Caco-2 (cell line): Measurements from ENCODE around the gene ERLIN1. TPM values are rescaled to one million over a fixed set of nuclear protein-coding genes. Genes with fewer than 3 reads are reported as not detected.
A peak's percentile ranks its signal among the peaks of the same experiment; 100 is the strongest.

ENCODE experiments used
- BruUV-seq: library from RNA; stranded (reverse); fragments of 400-500 nt; replicated peaks from 2 replicates; lab custom pipeline; 2021; lab: Mats Ljungman, UMichigan
- CTCF ChIA-PET: fragments of 300-600 bp; sonication (Branson Sonifier 250); formaldehyde crosslinking; loops from one replicate; lab custom pipeline; 2022; ENCODE audit warnings: antibody characterized with exemption; lab: Charles Lee
- POLR2A ChIA-PET: fragments of 300-600 bp; sonication (Branson Sonifier 250); formaldehyde crosslinking; loops from one replicate; lab custom pipeline; 2022; ENCODE audit warnings: antibody characterized with exemption; lab: Charles Lee
- DNase-seq, 2 experiments: peaks; one replicate each; pipeline versions ENCODE4 v3.0.0 to v3.0.0-alpha.2; 2020 to 2022
- H3K27me3 ChIP-seq: replicated peaks from 2 replicates; pipeline ENCODE4 v1.6.0; 2011; ENCODE audit warnings: low read length; ENCODE audit not compliant: control insufficient read depth, insufficient read depth
- H3K36me3 ChIP-seq: 2 replicates; pipeline ENCODE4 v1.5.1; 2011; ENCODE audit warnings: low read length; ENCODE audit not compliant: control insufficient read depth, insufficient read depth
- H3K4me1 ChIP-seq: fragments of 250-450 bp; sonication (Bioruptor Pico); 2 replicates; pipeline ENCODE4 v1.5.1; 2020; ENCODE audit warnings: mild to moderate bottlenecking
- H3K4me3 ChIP-seq: 2 replicates; pipeline ENCODE4 v1.5.1; 2011; ENCODE audit warnings: low read depth, mild to moderate bottlenecking, control low read depth, low read length
- H3K9me3 ChIP-seq: fragments of 250-450 bp; sonication (Bioruptor Pico); 2 replicates; pipeline ENCODE4 v1.5.1; 2020; ENCODE audit warnings: mild to moderate bottlenecking, moderate library complexity
- H3K27ac Mint-ChIP-seq: one replicate; pipeline ENCODE4 v1.8.0; 2022; ENCODE audit warnings: mixed read lengths; ENCODE audit not compliant: unreplicated experiment
- H3K27me3 Mint-ChIP-seq: one replicate; pipeline ENCODE4 v1.8.0; 2022; ENCODE audit warnings: mixed read lengths; ENCODE audit not compliant: insufficient read depth, unreplicated experiment
- H3K36me3 Mint-ChIP-seq: one replicate; pipeline ENCODE4 v1.8.0; 2022; ENCODE audit warnings: mild to moderate bottlenecking, mixed read lengths; ENCODE audit not compliant: insufficient read depth, unreplicated experiment
- H3K4me1 Mint-ChIP-seq: one replicate; pipeline ENCODE4 v1.8.0; 2022; ENCODE audit warnings: low read depth, mixed read lengths; ENCODE audit not compliant: unreplicated experiment
- H3K4me3 Mint-ChIP-seq: one replicate; pipeline ENCODE4 v1.8.0; 2022; ENCODE audit warnings: mild to moderate bottlenecking, moderate library complexity, mixed read lengths; ENCODE audit not compliant: unreplicated experiment
- H3K9me3 Mint-ChIP-seq: one replicate; pipeline ENCODE4 v1.8.0; 2022; ENCODE audit warnings: mixed read lengths; ENCODE audit not compliant: unreplicated experiment
- CTCF ChIP-seq, 2 experiments: fragments of 200-600 bp in 1 of 2; IDR thresholded peaks; 1 replicate in 1 of 2; 2 replicates in 1 of 2; pipeline versions ENCODE4 v1.5.1 to v1.8.0; 2011 to 2022; ENCODE audit warnings: antibody characterized with exemption in 1 of 2, control low read depth in 1 of 2, inconsistent platforms in 1 of 2, low read depth in 1 of 2, low read length in 1 of 2, mild to moderate bottlenecking in 1 of 2, moderate library complexity in 1 of 2; ENCODE audit not compliant: insufficient read depth in 1 of 2, severe bottlenecking in 1 of 2, unreplicated experiment in 1 of 2
- intact Hi-C: fragments of 100-400 bp; cut with micrococcal nuclease; formaldehyde crosslinking; loops from one replicate; pipeline ENCODE4 v1.10.0; 2022; ENCODE audit not compliant: unreplicated experiment
- total RNA-seq: library from RNA; stranded (reverse); gene quantifications from 2 replicates; pipeline ENCODE4 v1.2.3, GENCODE V29; 2022

Gene ERLIN1
- total RNA-seq, 1 experiment from 2014 or later = 59.0 TPM

- intact Hi-C loops = loop anchor here (1.0 to 2.0 kb wide), 5 partner anchors 19 to 255 kb away; partner anchors contain the start of genes CPN1 and DNMBP
- peak; percentile 40 to 72 for TF ChIP-seq CTCF (IDR thresholded peaks at IDR 0.05; ENCODE audit: insufficient read depth in 1 of 2, low read depth in 1 of 2, low read length in 1 of 2, severe bottlenecking in 1 of 2, unreplicated experiment in 1 of 2)
- H3K4me1 Mint-ChIP-seq = peaks cover 19% of the 10 kb centered on the region
- DNase-seq = peak in 1 of 2 experiments; percentile 58
- H3K9me3 ChIP-seq = peaks cover 10% of the 10 kb centered on the region; the same call in 1 of the 2 replicates
- ChIA-PET POLR2A (no interaction called here), CTCF (interaction anchor here (0.7 kb wide), 1 partner anchor 241 kb away, joined by 3 read pairs; no protein-coding TSS in a partner anchor)
- H3K36me3 Mint-ChIP-seq = peaks cover 6% of the 10 kb centered on the region
- H3K4me3 ChIP-seq = no peak overlapping the region
- no peaks in the 10 kb centered on the region for H3K27me3 ChIP-seq
- no peaks in the 10 kb centered on the region for H3K27me3 Mint-ChIP-seq
- peaks cover 16% of the 10 kb centered on the region for H3K9me3 Mint-ChIP-seq
- H3K4me3 Mint-ChIP-seq = no peak overlapping the region
- BruUV-seq = no TSS peak
- no peaks in the 10 kb centered on the region for H3K36me3 ChIP-seq
- H3K4me1 ChIP-seq = peaks cover 19% of the 10 kb centered on the region
- H3K27ac Mint-ChIP-seq = no peak overlapping the region
Observed at GRCh38 chr10:100100651-100101184, 85.1 kb downstream of the ERLIN1 start.

Other genes with a start within 250 kb of the ERLIN1 start
- 30.6 and 31.0 TPM in 2 replicates for gene DNMBP, start 176.1 kb downstream of the ERLIN1 start, total RNA-seq
- gene CPN1, start 104.2 kb downstream of the ERLIN1 start, total RNA-seq = 24.3 and 24.9 TPM in 2 replicates
- 28.2 and 28.6 TPM in 2 replicates for gene CHUK, start 43.6 kb upstream of the ERLIN1 start, total RNA-seq
- gene CWF19L1, start 81.6 kb upstream of the ERLIN1 start, total RNA-seq = 41.1 and 41.2 TPM in 2 replicates
- 51.9 and 52.8 TPM in 2 replicates for gene BLOC1S2, start 100.7 kb upstream of the ERLIN1 start, total RNA-seq
- gene PKD2L1, start 144.2 kb upstream of the ERLIN1 start, total RNA-seq = 0.19 TPM in 1 of 2 replicates, not detected in the other
- 449 and 457 TPM in 2 replicates for gene SCD, start 161.2 kb upstream of the ERLIN1 start, total RNA-seq